Keratinocyte (primary cell): Measurements from ENCODE around the gene ZNF248.
"Not testable (repeated sequence)": the region's sequence is repeated elsewhere in the genome, so short reads cannot be mapped to it uniquely, and the experiment has no call there.

ENCODE experiments used
- CTCF ChIP-seq, 3 experiments: IDR thresholded peaks in 1 of 3; conservative IDR thresholded peaks in 1 of 3; optimal IDR thresholded peaks in 1 of 3; 2 replicates in 2 of 3; 3 replicates in 1 of 3; pipeline versions ENCODE3 to v1.5.1; 2011; ENCODE audit warnings: low read length in 3 of 3, mild to moderate bottlenecking in 3 of 3, moderate library complexity in 2 of 3, control low read depth in 1 of 3, inconsistent platforms in 1 of 3; ENCODE audit not compliant: insufficient read depth in 2 of 3; ENCODE audit errors: extremely low read depth in 1 of 3
- EZH2 ChIP-seq: IDR thresholded peaks from one replicate; pipeline ENCODE4 v1.6.1; 2012; ENCODE audit warnings: inconsistent platforms, mild to moderate bottlenecking, low read length, moderate library complexity

GRCh38 chr10:37859270-37859669 is 1.9 kb upstream of the ZNF248 start:
- TF ChIP-seq CTCF (optimal IDR thresholded peaks at IDR 0.05 in 1 of 3, IDR thresholded peaks at IDR 0.05 in 1 of 3, conservative IDR thresholded peaks at IDR 0.05 in 1 of 3; ENCODE audit: extremely low read depth in 1 of 3, insufficient read depth in 2 of 3, low read length in 3 of 3); EZH2: not testable (repeated sequence)
